ENCODE measurements around the gene ZNF195. TPM values are rescaled to one million over a fixed set of nuclear protein-coding genes. Genes with fewer than 3 reads are reported as not detected.
"Not testable (repeated sequence)": the region's sequence is repeated elsewhere in the genome, so short reads cannot be mapped to it uniquely, and the experiment has no call there.

Gene ZNF195
- total and polyA plus RNA-seq, 2 of the 8 experiments (the other 6 are each of a cell fraction or from before 2014, with no cell fraction given): 23.9 to 88.6 TPM

GRCh38 chr11:3328503-3328902, 50.4 kb downstream of the ZNF195 start:
- H3K23me2 ChIP-seq (ENCODE audit: low read depth, low read length); H3K79me2 ChIP-seq (ENCODE audit: control insufficient read depth in 1 of 2, insufficient read depth in 2 of 2, low read length in 2 of 2); H3K14ac ChIP-seq (ENCODE audit: insufficient read length); H3K56ac ChIP-seq (replicated peaks; ENCODE audit: insufficient read length, low read depth, low read length); POLR2A ChIA-PET (ENCODE audit: partially characterized antibody); H2BK5ac ChIP-seq (ENCODE audit: low read depth, low read length); H3K9me3 ChIP-seq (ENCODE audit: insufficient read depth in 2 of 2, low read depth in 1 of 2, low read length in 1 of 2); H3K27ac ChIP-seq (ENCODE audit: low read depth, low read length); H3K4me3 ChIP-seq (ENCODE audit: extremely low read depth in 1 of 4, insufficient read depth in 2 of 4, low read depth in 3 of 4, low read length in 4 of 4); H2BK12ac ChIP-seq (ENCODE audit: low read depth, low read length); H3K4me2 ChIP-seq (ENCODE audit: insufficient read depth in 1 of 2, low read depth in 2 of 2, low read length in 2 of 2); H4K8ac ChIP-seq (ENCODE audit: extremely low read depth, insufficient read depth, low read length); H3K23ac ChIP-seq (ENCODE audit: insufficient read length); H2BK120ac ChIP-seq (replicated peaks; ENCODE audit: low read depth, low read length); CTCF ChIA-PET (ENCODE audit: partially characterized antibody); H3K18ac ChIP-seq (ENCODE audit: extremely low read depth, low read length); H3K36me3 ChIP-seq (ENCODE audit: control insufficient read depth in 2 of 4, insufficient read depth in 4 of 4, low read length in 3 of 4); H3K4ac ChIP-seq (replicated peaks; ENCODE audit: insufficient read length, low read depth, low read length); H2AFZ ChIP-seq (ENCODE audit: low read length); H3K79me1 ChIP-seq (ENCODE audit: low read depth, low read length); FAIRE-seq; H2BK20ac ChIP-seq (ENCODE audit: low read length); H3K27me3 ChIP-seq (replicated peaks in 1 of 4; ENCODE audit: control insufficient read depth in 3 of 4, extremely low read depth in 1 of 4, insufficient read depth in 3 of 4, low read length in 3 of 4); H4K5ac ChIP-seq (ENCODE audit: insufficient read length, low read depth, low read length); H2BK15ac ChIP-seq (ENCODE audit: low read length); H3K9ac ChIP-seq (replicated peaks in 1 of 4; ENCODE audit: extremely low read depth in 1 of 4, low read depth in 3 of 4, low read length in 3 of 4); H3K4me1 ChIP-seq (replicated peaks in 1 of 4; ENCODE audit: control insufficient read depth in 3 of 4, insufficient read depth in 4 of 4, low read length in 3 of 4); H4K20me1 ChIP-seq (replicated peaks in 1 of 2; ENCODE audit: control insufficient read depth in 1 of 2, insufficient read depth in 2 of 2, low read length in 2 of 2); DNase-seq (ENCODE audit: low read depth in 1 of 2, low spot score in 2 of 2); H2AK5ac ChIP-seq (ENCODE audit: low read depth, low read length); H4K91ac ChIP-seq (replicated peaks; ENCODE audit: insufficient read length, low read length): not testable (repeated sequence)
- WGBS, 2 experiments (ENCODE audit: extremely low coverage in 1 of 2, insufficient coverage in 1 of 2, insufficient read length in 1 of 2, insufficient replicate concordance in 2 of 2, low coverage in 1 of 2, low lambda C conversion rate in 2 of 2, missing lambda C conversion rate in 1 of 2): no CpG with 5 or more reads among the region's 4 CpGs

- not testable (repeated sequence) for H3K4me3 ChIP-seq (ENCODE audit: extremely low read depth in 1 of 4, insufficient read depth in 2 of 4, low read depth in 3 of 4, low read length in 4 of 4); H3K79me1 ChIP-seq (ENCODE audit: low read depth, low read length)
- peak; percentile 13 for FAIRE-seq
Observed at GRCh38 chr11:3326450-3326849, 52.5 kb downstream of the ZNF195 start.

More at GRCh38 chr11:3326450-3326849, 52.5 kb downstream of the ZNF195 start:
- H2BK20ac ChIP-seq (ENCODE audit: low read length); H4K20me1 ChIP-seq (replicated peaks in 1 of 2; ENCODE audit: control insufficient read depth in 1 of 2, insufficient read depth in 2 of 2, low read length in 2 of 2); H2BK12ac ChIP-seq (ENCODE audit: low read depth, low read length); H3K36me3 ChIP-seq (ENCODE audit: control insufficient read depth in 2 of 4, insufficient read depth in 4 of 4, low read length in 3 of 4); H3K23me2 ChIP-seq (ENCODE audit: low read depth, low read length); H2BK15ac ChIP-seq (ENCODE audit: low read length); CTCF ChIA-PET (ENCODE audit: partially characterized antibody); H3K9ac ChIP-seq (replicated peaks in 1 of 4; ENCODE audit: extremely low read depth in 1 of 4, low read depth in 3 of 4, low read length in 3 of 4); DNase-seq (ENCODE audit: low read depth in 1 of 2, low spot score in 2 of 2); H3K4ac ChIP-seq (replicated peaks; ENCODE audit: insufficient read length, low read depth, low read length); H3K9me3 ChIP-seq (ENCODE audit: insufficient read depth in 2 of 2, low read depth in 1 of 2, low read length in 1 of 2); H3K4me1 ChIP-seq (replicated peaks in 1 of 4; ENCODE audit: control insufficient read depth in 3 of 4, insufficient read depth in 4 of 4, low read length in 3 of 4); H3K27me3 ChIP-seq (replicated peaks in 1 of 4; ENCODE audit: control insufficient read depth in 3 of 4, extremely low read depth in 1 of 4, insufficient read depth in 3 of 4, low read length in 3 of 4); H4K8ac ChIP-seq (ENCODE audit: extremely low read depth, insufficient read depth, low read length); H3K14ac ChIP-seq (ENCODE audit: insufficient read length); H2BK5ac ChIP-seq (ENCODE audit: low read depth, low read length); H2AK5ac ChIP-seq (ENCODE audit: low read depth, low read length); H3K18ac ChIP-seq (ENCODE audit: extremely low read depth, low read length); H3K27ac ChIP-seq (ENCODE audit: low read depth, low read length); H4K91ac ChIP-seq (replicated peaks; ENCODE audit: insufficient read length, low read length); H3K23ac ChIP-seq (ENCODE audit: insufficient read length); H2AFZ ChIP-seq (ENCODE audit: low read length); H3K56ac ChIP-seq (replicated peaks; ENCODE audit: insufficient read length, low read depth, low read length); H2BK120ac ChIP-seq (replicated peaks; ENCODE audit: low read depth, low read length); POLR2A ChIA-PET (ENCODE audit: partially characterized antibody); H4K5ac ChIP-seq (ENCODE audit: insufficient read length, low read depth, low read length); H3K4me2 ChIP-seq (ENCODE audit: insufficient read depth in 1 of 2, low read depth in 2 of 2, low read length in 2 of 2); H3K79me2 ChIP-seq (ENCODE audit: control insufficient read depth in 1 of 2, insufficient read depth in 2 of 2, low read length in 2 of 2): not testable (repeated sequence)
- no CpG with 5 or more reads among the region's 13 CpGs for WGBS, 2 experiments (ENCODE audit: extremely low coverage in 1 of 2, insufficient coverage in 1 of 2, insufficient read length in 1 of 2, insufficient replicate concordance in 2 of 2, low coverage in 1 of 2, low lambda C conversion rate in 2 of 2, missing lambda C conversion rate in 1 of 2)

Measured in H1 (cell line).